Measurements from ENCODE around the gene NPC2.
"Not testable (repeated sequence)": the region's sequence is repeated elsewhere in the genome, so short reads cannot be mapped to it uniquely, and the experiment has no call there.

Gene NPC2

DNA sequence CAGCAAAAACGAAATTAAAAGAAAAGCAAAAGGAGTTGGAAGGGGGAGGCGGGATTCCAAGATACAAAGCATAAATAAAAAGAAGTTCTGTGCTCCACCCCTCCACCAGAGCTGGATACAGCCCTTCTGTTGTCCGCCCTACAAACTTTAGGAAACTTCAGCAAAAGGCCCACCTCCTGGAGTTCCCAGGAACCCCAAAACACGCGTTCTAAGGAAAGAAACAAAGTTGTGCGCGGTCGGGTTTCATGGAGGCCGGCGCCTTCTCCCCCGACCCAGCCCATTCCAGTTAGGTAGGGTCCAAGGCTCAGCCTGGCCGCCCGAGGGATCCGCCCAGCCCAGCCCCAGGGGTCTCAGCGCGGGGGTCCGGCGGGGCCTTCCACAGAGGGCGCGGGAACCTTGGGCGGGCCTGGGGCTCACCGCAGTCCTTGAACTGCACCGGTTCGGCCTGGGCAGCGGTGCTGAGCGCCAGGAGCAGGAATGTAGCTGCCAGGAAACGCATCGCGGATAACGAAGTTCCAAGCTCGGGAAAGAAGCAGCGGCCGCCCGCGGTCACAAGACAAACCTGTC lies at the start of gene NPC2:
Gene NPC2 (minus strand): TSS at position 530 of the 567 bp plus-strand sequence. CDS start 31 bp downstream, at position 499.
- DNase-seq = no peak

DNA sequence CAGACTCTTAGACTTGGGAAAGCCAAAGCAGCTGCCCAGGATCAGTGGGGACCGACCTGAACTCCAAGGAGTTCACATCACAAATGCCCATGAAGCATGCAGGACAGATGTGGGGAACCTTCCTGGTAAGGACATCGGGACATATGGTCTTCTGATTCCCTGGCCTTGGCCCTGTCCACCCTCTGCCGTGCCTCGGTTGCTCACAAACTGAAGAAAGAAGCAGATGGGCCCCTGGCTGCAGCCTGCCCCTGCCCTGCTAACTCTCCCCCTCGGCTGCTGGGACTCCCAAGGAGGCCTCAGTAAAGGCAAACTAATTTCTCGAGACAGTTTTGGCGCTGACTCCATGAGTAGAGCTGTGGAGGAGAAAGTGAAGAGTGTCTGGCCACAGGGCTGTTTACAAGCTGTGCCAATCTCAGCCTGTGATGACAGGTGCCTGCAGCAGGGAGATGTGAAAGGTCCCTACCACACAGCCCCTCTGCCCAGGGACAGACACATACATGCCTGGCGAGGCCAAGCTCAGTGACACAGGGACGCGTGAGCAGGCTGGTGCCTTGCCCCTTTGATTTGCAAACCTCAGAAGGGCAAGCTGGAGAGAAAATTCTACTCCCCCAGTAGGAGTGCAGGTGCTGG lies 49.1 kb upstream of the NPC2 start:
- no peak for DNase-seq

DNA sequence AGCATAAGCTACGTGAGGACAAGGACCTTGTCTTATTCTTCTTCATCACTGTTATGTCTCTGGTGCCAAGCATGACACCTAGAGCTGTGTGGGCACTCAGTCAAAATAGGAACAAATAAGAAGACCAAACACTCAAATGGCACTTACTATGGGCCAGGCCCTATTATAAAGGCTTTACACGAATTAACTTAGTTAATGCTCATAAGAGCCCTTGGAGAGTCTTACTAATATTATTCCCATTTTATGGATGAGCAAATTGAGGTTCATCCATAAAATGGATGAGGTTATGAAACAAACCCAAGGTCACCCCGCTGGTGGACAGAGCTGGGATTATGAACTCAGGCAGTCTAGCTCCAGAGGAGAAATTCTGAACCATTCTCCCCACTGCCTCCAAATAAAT lies 48.1 kb upstream of the NPC2 start:
- no peak for DNase-seq

- DNase-seq = no peak
Measured at GRCh38 chr14:74539503-74539902, 46.4 kb upstream of the NPC2 start.

- no peak for DNase-seq
Measured at GRCh38 chr14:74538411-74539391, 45.6 kb upstream of the NPC2 start.

- DNase-seq = not testable (repeated sequence)
Measured at GRCh38 chr14:74536336-74536735, 43.2 kb upstream of the NPC2 start.

DNA sequence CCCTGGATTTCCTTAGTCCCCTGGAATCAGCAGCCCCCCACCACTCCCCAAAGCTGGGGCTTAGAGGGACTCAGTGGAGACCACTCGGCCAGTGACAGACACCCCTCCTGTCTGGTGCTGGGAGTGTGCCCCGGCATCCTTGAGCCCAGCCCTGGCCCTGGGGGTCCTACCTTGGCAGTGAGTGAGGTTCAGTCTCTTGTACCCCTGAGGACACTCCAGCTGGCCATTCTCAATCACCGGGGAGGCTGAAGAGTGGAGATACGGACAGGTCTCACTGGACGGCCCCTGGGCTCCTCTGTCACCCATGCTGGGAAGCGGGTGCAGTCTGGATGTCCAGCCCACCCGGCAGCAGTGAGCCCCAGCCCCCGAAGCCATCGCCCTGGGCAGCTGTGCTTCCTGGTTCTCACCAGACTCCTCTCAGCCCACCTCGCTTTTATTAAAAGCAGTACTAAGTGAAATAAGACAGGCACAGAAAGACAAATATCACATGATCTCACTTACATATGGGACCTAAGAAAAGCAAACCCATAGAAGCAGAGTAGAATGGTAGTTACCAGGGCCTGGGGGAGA lies 42.7 kb upstream of the NPC2 start:
- no peak for DNase-seq

DNA sequence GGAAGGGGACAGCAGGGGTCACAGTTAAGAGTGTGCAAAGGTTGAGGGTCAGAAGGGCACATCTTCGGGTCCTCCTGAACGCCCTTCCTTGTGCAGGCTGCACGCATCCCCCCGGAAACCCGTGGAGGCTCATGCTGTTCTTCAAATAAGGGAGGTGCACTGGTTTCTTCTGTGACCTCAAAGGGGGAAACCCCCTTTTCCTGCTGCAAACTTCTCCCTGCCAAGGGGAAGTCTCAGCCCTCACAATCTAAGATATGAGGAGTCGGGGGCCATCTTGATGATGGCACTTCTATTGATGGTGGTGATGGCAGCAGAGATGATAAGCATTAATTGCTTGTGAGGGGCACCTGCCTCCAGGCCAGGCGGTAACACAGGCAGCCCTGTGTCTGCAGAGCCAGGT lies 40.5 kb upstream of the NPC2 start:
- no peak for DNase-seq

DNA sequence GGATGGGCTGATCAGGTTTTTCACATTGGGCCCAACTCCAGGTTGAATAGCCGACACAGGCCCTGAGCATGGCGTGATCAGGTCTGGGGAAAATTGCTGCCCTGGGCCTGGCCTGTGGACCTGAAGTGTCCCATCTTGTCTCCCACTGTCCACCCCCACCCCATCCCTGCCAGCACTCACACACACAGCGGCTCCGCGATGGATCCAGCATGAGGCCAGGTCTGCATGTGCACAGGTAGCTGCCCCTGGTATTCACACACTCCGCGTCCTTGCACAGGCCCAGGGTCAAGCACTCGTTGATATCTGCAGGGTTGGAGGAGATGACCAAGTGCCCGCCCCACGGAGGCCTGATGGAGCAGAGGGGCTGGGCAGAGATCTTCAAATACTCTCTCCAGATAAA lies 39.1 kb upstream of the NPC2 start:
- DNase-seq = no peak

GRCh38 chr14:74531467-74531866 lies 38.4 kb upstream of the NPC2 start:
- no peak for DNase-seq

DNA sequence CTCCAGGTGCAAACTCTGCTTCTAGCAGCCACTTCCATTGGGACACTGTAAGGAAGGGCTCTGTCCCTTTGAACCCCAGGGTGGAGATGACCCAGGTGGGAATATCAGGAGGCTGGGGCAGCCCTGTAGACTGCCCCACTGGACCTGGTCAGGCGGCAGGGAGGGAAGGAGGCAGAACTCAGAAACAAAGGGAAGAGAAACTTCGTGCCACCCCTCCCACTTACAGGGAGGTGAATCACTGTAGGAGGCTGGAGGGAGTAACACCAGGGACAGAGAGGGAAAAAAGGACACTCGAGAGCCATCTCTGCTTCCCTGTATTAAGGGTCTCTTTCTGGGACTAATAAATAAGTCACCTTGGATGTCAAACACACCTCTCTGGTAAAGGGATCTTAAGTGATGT lies 37.9 kb upstream of the NPC2 start:
- DNase-seq = no peak

GRCh38 chr14:74528886-74529285 lies 35.8 kb upstream of the NPC2 start:
- no peak for DNase-seq

DNA sequence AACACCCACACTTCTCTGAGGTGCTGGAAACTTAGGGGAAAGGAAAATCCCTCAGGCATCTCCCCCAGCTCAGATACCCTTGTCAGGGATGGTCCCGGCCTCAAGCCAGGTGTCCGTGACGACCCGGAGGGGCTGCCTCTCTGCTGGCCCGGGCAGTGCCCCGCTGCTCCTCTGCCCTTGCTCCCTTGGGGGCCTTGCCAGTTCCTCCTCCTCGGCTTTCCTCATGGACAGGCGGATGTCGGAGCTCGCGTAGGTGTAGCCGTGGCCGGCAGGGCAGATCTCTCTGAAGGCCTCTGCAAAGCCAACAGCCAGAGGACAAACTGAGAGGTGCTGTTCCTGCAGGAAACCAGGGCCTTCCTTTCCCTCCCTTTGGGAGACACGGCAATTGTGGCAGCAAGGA lies 35.3 kb upstream of the NPC2 start:
- no peak for DNase-seq

GRCh38 chr14:74527736-74528280 lies 34.7 kb upstream of the NPC2 start:
- no peak for DNase-seq

DNA sequence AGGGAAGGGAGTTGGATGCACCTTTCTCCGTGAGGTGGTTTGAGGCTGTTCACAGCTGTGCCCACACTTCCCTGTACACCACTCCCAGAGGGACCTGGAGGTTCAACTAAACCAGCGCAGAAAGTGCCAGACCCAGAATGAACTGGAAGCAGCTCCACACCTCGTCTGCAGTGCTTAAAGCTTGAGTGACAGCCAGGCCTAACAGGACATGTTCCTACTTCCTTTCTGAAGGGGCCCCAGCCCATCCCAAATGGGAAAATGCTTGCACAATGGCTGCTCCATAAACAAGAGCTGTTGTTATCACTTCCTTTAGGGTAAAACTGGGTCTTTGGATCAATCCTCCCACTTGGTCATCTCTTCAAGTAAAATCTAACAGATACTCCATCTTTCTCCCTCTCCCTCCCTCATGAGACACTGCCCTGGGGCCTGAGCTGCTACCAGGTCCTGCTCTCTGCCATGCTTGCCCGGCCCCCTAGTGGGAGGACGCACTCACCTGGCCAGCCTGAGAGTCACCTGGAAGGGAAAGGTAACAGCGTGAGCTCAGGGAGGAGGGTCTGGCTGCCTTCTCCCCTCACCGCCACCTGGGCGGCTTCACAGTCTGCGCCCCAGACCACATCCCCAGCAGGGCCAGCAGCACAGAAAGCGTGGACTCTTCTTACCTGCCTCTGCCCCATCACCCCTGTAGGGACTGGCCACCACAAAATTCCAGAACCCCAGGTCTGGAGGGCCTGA lies 33.9 kb upstream of the NPC2 start:
- no peak for DNase-seq

DNA sequence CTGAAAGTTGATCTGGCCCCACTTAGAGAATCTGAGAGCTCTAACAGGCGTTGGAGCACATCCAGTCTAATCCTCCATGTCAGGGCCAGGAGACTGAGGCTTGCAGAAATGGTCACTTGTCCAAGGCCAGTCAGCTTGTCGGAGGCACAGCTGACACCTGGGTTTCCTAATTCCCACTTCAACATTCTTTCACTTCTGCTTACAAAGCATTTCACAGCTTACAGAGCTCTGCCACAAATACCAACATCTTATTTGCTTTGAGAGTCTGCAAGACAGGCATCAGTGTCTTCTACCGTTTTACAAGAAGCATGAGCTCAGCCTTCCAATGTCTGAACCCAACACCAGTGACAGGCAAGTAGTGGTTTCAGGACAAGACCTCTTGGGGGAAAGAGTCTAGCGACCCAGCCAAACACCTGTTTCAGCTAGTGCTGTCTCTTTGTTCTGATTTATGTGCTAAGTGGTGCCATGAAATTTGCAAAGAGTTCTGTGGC lies 32.3 kb upstream of the NPC2 start:
- DNase-seq = no peak

DNA sequence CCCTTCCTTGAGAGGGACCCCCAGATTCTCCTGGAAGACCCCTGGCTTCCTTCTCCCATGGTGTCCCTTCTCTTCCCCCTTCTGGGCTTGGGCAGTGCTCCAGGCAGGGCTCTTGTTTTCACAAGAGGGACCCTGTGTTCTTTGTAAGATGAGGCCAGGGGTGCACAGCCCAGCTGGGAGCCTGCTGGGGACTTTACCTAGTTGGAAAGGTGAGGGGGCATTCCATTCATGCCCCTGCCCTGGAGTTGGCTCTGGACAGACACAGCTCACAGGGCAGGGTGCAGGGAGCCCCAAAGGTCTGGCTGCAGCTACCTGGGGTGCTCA lies 31.7 kb upstream of the NPC2 start:
- no peak for DNase-seq

GRCh38 chr14:74524076-74524811 lies 31.1 kb upstream of the NPC2 start:
- no peak for DNase-seq

DNA sequence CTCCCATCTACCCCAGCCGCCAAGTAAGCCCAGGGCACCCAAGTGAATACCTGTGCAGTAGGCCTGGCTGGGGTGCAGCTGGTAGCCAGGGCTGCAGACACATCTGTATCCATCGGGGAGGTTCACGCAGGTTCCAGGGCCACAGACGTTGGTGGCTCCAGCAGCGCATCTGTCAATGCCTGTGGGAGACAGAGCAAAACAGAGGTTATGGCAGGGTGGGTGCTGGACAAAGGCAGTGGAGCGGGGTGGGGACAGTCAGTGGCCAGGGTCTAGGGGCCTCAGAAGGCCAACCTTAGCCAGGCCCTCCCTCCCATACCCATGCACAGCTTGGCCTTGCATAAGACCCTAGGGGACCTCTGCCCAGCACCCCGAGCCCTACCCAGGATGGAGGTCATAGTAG lies 29.6 kb upstream of the NPC2 start:
- DNase-seq = no peak

DNA sequence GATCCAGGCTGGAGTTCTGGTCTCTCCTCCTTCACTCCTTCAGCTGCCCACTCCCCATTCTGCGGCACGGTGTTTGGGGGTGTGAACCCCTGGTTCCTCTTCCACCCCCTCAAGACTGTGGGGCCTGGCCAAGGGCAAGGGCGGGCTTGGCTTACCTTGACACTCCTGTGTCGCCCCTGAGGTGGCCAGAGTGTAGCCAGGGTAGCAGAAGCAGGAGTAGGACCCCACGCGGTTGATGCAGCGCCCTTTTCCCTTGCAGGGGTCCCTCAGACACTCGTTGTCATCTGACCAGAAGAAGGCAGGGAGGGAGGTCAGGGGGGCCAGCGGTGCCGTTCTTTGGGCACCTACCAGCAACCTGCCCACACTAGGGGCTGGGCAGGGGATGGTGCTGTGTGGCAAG lies 28.7 kb upstream of the NPC2 start:
- DNase-seq = no peak

DNA sequence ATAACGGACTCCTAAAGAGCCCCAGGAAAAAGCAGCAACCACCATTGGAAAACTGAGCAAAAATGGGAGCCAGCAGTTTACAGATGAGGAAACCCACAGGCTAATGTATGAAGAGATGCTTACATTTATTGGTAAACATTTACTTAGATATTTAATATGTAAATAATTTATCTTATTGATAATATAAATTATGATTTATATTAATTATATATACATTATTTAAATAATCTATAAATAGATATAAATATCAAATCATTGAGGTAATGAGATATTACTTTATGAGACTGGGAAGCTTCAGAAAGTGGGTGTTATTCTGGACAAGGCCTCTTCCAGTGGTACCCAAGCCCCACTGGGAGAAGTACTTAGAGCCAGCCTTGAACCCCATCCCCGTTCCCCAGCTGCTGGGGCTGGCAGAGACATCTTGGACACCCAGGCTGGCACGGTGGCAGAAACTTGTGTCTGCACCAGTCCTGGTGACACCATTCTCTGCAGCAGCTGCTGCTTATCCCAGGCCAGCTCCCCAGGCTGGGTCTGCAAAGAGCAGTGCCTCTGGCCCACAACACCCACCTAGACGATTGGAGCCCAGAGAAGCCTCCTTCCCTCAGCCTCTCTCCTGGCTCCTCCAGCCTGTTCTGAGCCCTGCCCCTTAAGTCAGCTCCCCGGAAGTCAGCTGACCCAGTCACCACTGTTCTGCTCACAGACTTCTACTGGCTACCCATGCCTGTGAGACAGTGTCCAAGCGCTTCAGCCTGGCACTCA lies 26.4 kb upstream of the NPC2 start:
- DNase-seq = no peak

All from activated CD4-positive, alpha-beta T cell treated with anti-CD3 and anti-CD28 coated beads, Interleukin-2, amount 50 U/mL, for 16 hours (primary cell).